HepG2 (cell line): ENCODE results near the gene CLPSL2. TPM values are rescaled to one million over a fixed set of nuclear protein-coding genes. Genes with fewer than 3 reads are reported as not detected.

Experiments used
- ATAC-seq: fragments of 200-7000 bp; cut with Tn5 transposase; 3 replicates; pipeline ENCODE4 v1.9.1; 2020; ENCODE audit warnings: mild to moderate bottlenecking, moderate library complexity
- BruUV-seq: library from RNA; stranded (reverse); fragments of 400-500 nt; replicated peaks from 2 replicates; lab custom pipeline; 2021; lab: Mats Ljungman, UMichigan
- CTCF ChIA-PET: fragments of 300-600 bp; formaldehyde crosslinking; extraction: SDS; loops from one replicate; lab custom pipeline; 2021; ENCODE audit warnings: low total read pairs, inconsistent platforms, low intra/inter-chr PET ratio; lab: Yijun Ruan, JAX
- POLR2A ChIA-PET: fragments of 350-600 bp; sonication (Branson Sonifier 250); formaldehyde crosslinking; loops from one replicate; lab custom pipeline; 2020; ENCODE audit warnings: antibody characterized with exemption, inconsistent platforms; lab: Yijun Ruan, JAX
- DNase-seq: peaks from one replicate; pipeline ENCODE4 v3.0.0-alpha.2; 2015; ENCODE audit warnings: low spot score
- FAIRE-seq: peaks from 3 replicates; lab custom pipeline; 2011; peaks lifted over from hg19 to GRCh38; lab: Jason Lieb, UNC
- H2AFZ ChIP-seq: one replicate; pipeline ENCODE4 v1.6.1; 2011; ENCODE audit warnings: low read length, inconsistent platforms
- H3K27ac ChIP-seq: fragments of 300-600 bp; 3 replicates; pipeline ENCODE4 v1.8.0; 2011; ENCODE audit warnings: mixed run types, mild to moderate bottlenecking, mixed read lengths, low read length, inconsistent platforms; ENCODE audit not compliant: insufficient read depth; ENCODE audit errors: extremely low read length
- H3K27me3 ChIP-seq, 2 experiments: fragments of 200-600 bp in 1 of 2; 2 replicates in 1 of 2; 3 replicates in 1 of 2; pipeline versions ENCODE4 v1.6.0 to v1.8.0; 2011; ENCODE audit warnings: low read length in 2 of 2, mild to moderate bottlenecking in 2 of 2, moderate library complexity in 2 of 2, inconsistent platforms in 1 of 2; ENCODE audit not compliant: insufficient read depth in 2 of 2, control insufficient read depth in 1 of 2
- H3K36me3 ChIP-seq, 2 experiments: fragments of 200-600 bp in 1 of 2; replicated peaks in 1 of 2; 2 replicates in 1 of 2; 3 replicates in 1 of 2; pipeline versions ENCODE4 v1.5.1 to v1.8.0; 2011; ENCODE audit warnings: low read length in 2 of 2, inconsistent platforms in 1 of 2; ENCODE audit not compliant: insufficient read depth in 2 of 2, control insufficient read depth in 1 of 2
- H3K4me1 ChIP-seq: 2 replicates; pipeline ENCODE4 v1.5.1; 2012; ENCODE audit warnings: low read length, inconsistent platforms; ENCODE audit not compliant: insufficient read depth
- H3K4me2 ChIP-seq: 2 replicates; pipeline ENCODE4 v1.6.0; 2011; ENCODE audit warnings: low read depth, low read length, inconsistent platforms
- H3K4me3 ChIP-seq, 3 experiments: fragments of 200-600 bp in 1 of 3; sonication (generic), shearing (Covaris generic) in 1 of 3; replicated peaks in 1 of 3; 2 replicates each; pipeline ENCODE4 v1.5.1; 2011 to 2016; ENCODE audit warnings: low read length in 3 of 3, inconsistent platforms in 2 of 3, low read depth in 2 of 3, mild to moderate bottlenecking in 2 of 3, control low read depth in 1 of 3, mixed read lengths in 1 of 3; ENCODE audit not compliant: insufficient read depth in 1 of 3
- H3K79me2 ChIP-seq: one replicate; pipeline ENCODE4 v1.6.1; 2011; ENCODE audit warnings: low read length, inconsistent platforms; ENCODE audit not compliant: insufficient read depth
- H3K9ac ChIP-seq: 2 replicates; pipeline ENCODE4 v1.6.0; 2011; ENCODE audit warnings: mild to moderate bottlenecking, low read depth, low read length, inconsistent platforms; ENCODE audit not compliant: insufficient read depth
- H3K9me3 ChIP-seq: 2 replicates; pipeline ENCODE4 v1.5.1; 2012; ENCODE audit warnings: mild to moderate bottlenecking, low read length
- H4K20me1 ChIP-seq: 2 replicates; pipeline ENCODE4 v1.6.0; 2011; ENCODE audit warnings: inconsistent platforms, mild to moderate bottlenecking, low read length, moderate library complexity; ENCODE audit not compliant: insufficient read depth
- ZKSCAN1 ChIP-seq: fragments of 150-350 bp; IDR thresholded peaks from 2 replicates; pipeline ENCODE4 v1.6.1; 2014; ENCODE audit warnings: low read length
- ZNF263 ChIP-seq: sonication (generic); formaldehyde crosslinking; IDR thresholded peaks from 2 replicates; pipeline ENCODE4 v1.4.0; 2020; ENCODE audit warnings: missing genetic modification reagents
- ZNF331 ChIP-seq: sonication (generic); formaldehyde crosslinking; IDR thresholded peaks from 2 replicates; pipeline ENCODE4 v1.4.0; 2020; ENCODE audit warnings: missing genetic modification reagents
- WGBS: methylation state at CpG from one replicate; pipeline ENCODE4 v1.1.6; 2017; ENCODE audit warnings: low lambda C conversion rate; 5-methylcytosine and 5-hydroxymethylcytosine counted together
- in situ Hi-C: cut with HindIII; loops from 2 replicates; pipeline ENCODE4 v1.10.0; 2017; ENCODE audit warnings: low pct_unique_long_range_greater_than_20kb; ENCODE audit not compliant: extremely low pct_ligation_motif_present
- intact Hi-C: fragments of 100-400 bp; cut with micrococcal nuclease; formaldehyde crosslinking; loops from one replicate; pipeline ENCODE4 v1.10.0; 2022; ENCODE audit not compliant: unreplicated experiment
- polyA plus RNA-seq, 8 experiments: library from polyadenylated mRNA; depleted of rRNA in 3 of 8; stranded (reverse) in 7 of 8; unstranded in 1 of 8; fragments of >200 nt; fragmentation: Illumina TruSeq in 4 of 8; extraction: Trizol in 4 of 8; gene quantifications; 2 replicates each; pipeline versions ENCODE4 v1.2.1 to v1.2.3, GENCODE V29; 2011 to 2016; ENCODE audit warnings: low read depth in 4 of 8, missing spikeins in 1 of 8, mixed read lengths in 1 of 8; ENCODE audit not compliant: insufficient read depth in 1 of 8
- total RNA-seq, 5 experiments: library from RNA; depleted of rRNA; stranded (reverse); fragments of >200 nt; fragmentation: Illumina TruSeq; extraction: Trizol; gene quantifications; 2 replicates each; pipeline ENCODE4 v1.2.3, GENCODE V29; 2016; ENCODE audit warnings: low read depth in 1 of 5
- TF ChIP-seq, protein P1 (sequence below): IDR thresholded peaks from 2 replicates; pipeline ENCODE4 v1.6.1; 2016; ENCODE audit warnings: control low read depth

Gene CLPSL2
- total and polyA plus RNA-seq, 2 of the 13 experiments (the other 11 are each of a cell fraction or from before 2014, with no cell fraction given), result not detected

DNA sequence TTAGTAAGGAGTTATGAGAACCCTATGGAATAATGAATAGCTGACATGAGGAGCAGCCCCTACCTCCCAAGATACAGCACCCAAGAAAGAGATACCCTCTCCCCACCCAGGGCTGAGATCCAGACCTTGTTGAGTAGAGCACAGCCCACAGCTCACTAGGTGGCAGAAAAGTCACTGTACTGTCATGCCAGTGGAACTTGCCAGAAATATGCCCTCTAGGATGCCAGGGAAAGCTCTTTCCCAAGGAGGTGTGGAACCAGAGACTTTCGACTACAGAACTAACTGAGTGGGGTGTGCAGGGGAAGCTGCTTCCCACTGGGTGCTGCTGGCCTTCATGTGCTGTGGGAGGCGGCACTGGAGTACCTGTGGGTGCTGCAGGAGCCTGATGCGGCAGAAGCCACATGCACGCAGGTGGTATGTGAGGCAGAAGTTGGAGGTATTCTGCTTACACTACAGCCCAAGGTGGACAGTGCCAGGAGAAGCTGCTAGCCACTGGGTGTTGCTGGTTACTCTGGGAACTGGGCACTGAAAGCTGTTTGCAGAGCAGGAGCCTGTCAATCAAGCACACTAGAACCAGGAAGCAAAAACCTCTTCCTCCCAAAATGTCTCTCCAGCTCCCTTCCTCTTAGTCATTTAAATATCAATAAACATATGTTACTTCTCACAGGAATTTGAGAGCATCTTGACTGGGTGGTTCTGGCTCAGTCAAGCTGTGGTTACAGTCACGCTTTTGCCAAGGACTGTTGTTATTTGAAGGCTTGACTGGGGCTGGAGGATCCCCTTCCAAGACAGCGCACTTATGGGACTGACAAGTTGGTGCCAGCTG, 21.7 kb upstream of the CLPSL2 start:
- Histone ChIP-seq H2AFZ (no peak overlapping the region), H3K36me3 (no peaks in the 10 kb centered on the region), H3K27ac (no peak overlapping the region), H3K79me2 (no peaks in the 10 kb centered on the region), H3K4me1 (0 out of 2 replicates have a peak, but pooled peaks cover 14% of the 10 kb centered on the region), H3K9me3 (no peaks in the 10 kb centered on the region), H3K9ac (no peak overlapping the region), H3K27me3 (peaks cover 9 to 23% of the 10 kb centered on the region in 2 experiments), H3K4me3 (no peak overlapping the region), H3K4me2 (no peak overlapping the region), H4K20me1 (no peaks in the 10 kb centered on the region)
- 65% methylated on average over 6 of the region's 6 CpGs for WGBS
- no TSS peak for BruUV-seq
- POLR2A ChIA-PET, result no interaction called here
- no peak; the same call in 2 of the 3 replicates for ATAC-seq
- no peak for FAIRE-seq
- TF ChIP-seq, protein P1, sequence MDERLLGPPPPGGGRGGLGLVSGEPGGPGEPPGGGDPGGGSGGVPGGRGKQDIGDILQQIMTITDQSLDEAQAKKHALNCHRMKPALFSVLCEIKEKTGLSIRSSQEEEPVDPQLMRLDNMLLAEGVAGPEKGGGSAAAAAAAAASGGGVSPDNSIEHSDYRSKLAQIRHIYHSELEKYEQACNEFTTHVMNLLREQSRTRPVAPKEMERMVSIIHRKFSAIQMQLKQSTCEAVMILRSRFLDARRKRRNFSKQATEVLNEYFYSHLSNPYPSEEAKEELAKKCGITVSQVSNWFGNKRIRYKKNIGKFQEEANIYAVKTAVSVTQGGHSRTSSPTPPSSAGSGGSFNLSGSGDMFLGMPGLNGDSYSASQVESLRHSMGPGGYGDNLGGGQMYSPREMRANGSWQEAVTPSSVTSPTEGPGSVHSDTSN (CRISPR knock-in tag), result peak; percentile 79
- TF ChIP-seq ZNF331 (CRISPR knock-in tag), result no peak
- in situ Hi-C loops (no loop called here), intact Hi-C loops (no loop called here)
- DNase-seq, result no peak
- CTCF ChIA-PET, result no interaction called here

DNA sequence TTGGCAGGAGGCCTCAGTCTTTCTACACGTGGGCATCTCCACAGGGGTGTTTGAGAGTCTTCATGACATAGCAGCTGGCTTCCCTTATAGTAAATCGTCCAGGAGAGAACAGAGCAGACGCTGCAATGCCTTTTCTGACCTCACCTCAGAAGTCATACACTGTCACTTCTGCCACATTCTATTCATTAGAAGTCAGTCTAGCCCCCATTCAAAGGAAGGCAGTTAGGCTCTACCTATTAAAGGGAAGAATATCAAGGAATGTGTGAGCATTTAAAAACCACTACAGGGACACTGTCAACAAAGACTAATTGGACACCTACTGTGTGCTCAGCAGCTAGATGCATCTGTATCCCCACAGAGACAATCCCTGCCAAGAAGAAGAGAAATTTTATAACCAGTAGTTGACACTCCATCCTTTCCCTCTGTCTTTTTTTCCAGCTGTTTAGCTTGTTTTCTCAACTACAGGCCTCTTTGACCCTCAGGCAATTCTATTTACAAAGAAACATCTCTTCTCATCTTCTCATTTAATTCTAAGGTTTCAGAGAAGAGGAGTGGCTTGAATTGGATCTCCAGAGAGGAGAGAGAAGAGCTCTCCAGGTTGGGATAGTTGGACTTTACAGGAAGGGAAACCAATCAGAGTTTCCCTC, 21.0 kb upstream of the CLPSL2 start:
- POLR2A ChIA-PET, result no interaction called here
- Histone ChIP-seq H3K4me1 (0 out of 2 replicates have a peak, but pooled peaks cover 14% of the 10 kb centered on the region), H3K4me3 (no peak overlapping the region), H3K9ac (no peak overlapping the region), H3K27ac (no peak overlapping the region), H3K79me2 (no peaks in the 10 kb centered on the region), H3K9me3 (no peaks in the 10 kb centered on the region), H4K20me1 (no peaks in the 10 kb centered on the region), H3K36me3 (no peaks in the 10 kb centered on the region), H2AFZ (no peak overlapping the region), H3K4me2 (no peak overlapping the region), H3K27me3 (peaks cover 9 to 28% of the 10 kb centered on the region in 2 experiments)
- 0 out of 2 replicates have a peak, but pooled peaks have one; percentile 14 for TF ChIP-seq ZKSCAN1
- no peak for TF ChIP-seq ZNF263 (CRISPR knock-in tag)
- 6% methylated on average over 3 of the region's 3 CpGs for whole genome bisulfite sequencing
- no TSS peak for BruUV-seq
- DNase-seq (no peak), ATAC-seq (peak; percentile 52), FAIRE-seq (no peak)
- intact Hi-C loops (no loop called here), in situ Hi-C loops (no loop called here)
- CTCF ChIA-PET, result no interaction called here
